ENCODE data around the gene TERT. TPM values are rescaled to one million over a fixed set of nuclear protein-coding genes. Genes with fewer than 3 reads are reported as not detected.
A peak's percentile ranks its signal among the peaks of the same experiment; 100 is the strongest.

The TERT gene
- total RNA-seq, 1 donor from 2014 or later = 2.4 TPM

- H3K4me1 ChIP-seq = no peaks in the 10 kb centered on the region
- no peak within 1 kb of the TSS for H3K4me2 ChIP-seq
- H3K79me2 ChIP-seq (ENCODE audit: low read depth) = no peaks in the 10 kb centered on the region
- no peak within 1 kb of the TSS for H2AFZ ChIP-seq (replicated peaks)
- Mint-ChIP-seq H3K9me3 (no peaks in the 10 kb centered on the region), H3K27me3 (ENCODE audit: insufficient read depth, low read depth) (peaks cover 17% of the 10 kb centered on the region), H3K36me3 (no peaks in the 10 kb centered on the region), H3K4me3 (no peak within 1 kb of the TSS), H3K4me1 (peaks cover 6% of the 10 kb centered on the region), H3K27ac (peak within 1 kb of the TSS; percentile 60)
- no peaks in the 10 kb centered on the region for H3K36me3 ChIP-seq
- no peak for DNase-seq (ENCODE audit: low spot score)
- H3K9ac ChIP-seq = no peak within 1 kb of the TSS
- H3K9me3 ChIP-seq (ENCODE audit: low read depth) = no peaks in the 10 kb centered on the region
- TF ChIP-seq EZH2phosphoT487 (IDR thresholded peaks at IDR 0.05) (no peak), CTCF (IDR thresholded peaks at IDR 0.05) (no peak), EZH2 (IDR thresholded peaks at IDR 0.05) (no peak)
- no peak within 1 kb of the TSS for H3K4me3 ChIP-seq
- H3K27ac ChIP-seq = no peak within 1 kb of the TSS
- peaks cover 6% of the 10 kb centered on the region for H3F3A ChIP-seq (ENCODE audit: low read depth)
- H4K20me1 ChIP-seq (ENCODE audit: low read depth) = no peaks in the 10 kb centered on the region
- no peaks in the 10 kb centered on the region for H3K27me3 ChIP-seq
These were observed 69.8 kb downstream of the TERT start, which contains the start of gene SLC6A18 for GRCh38 chr5:1225081-1225480. Gene SLC6A18, plus strand, starts transcription at chr5:1225381. Its CDS starts 97 bp downstream, at chr5:1225478.

DNA sequence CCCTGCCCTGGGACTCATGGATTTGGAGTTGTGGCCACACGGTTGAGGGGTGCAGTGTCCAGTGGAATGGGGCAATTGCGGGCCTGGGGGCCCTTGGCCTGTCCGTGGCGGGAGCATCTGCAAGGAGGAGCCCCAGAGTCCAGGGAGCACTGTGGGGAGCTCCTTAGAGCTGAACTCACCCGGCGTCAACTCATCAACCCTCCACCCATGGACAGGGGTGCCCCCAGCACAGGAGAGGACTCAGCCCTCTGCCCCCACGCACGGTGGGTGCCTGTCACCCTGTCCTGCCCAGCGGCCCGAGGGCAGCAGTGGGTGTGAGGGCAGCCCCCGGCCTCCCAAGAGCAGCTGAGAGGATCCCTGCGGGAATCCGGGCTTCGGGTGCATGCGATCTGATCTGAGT lies 70.2 kb downstream of the TERT start:
- Histone ChIP-seq H3K36me3 (no peaks in the 10 kb centered on the region), H3K9ac (no peak overlapping the region), H3K27ac (no peak overlapping the region), H4K20me1 (ENCODE audit: low read depth) (no peaks in the 10 kb centered on the region), H3K4me2 (no peak overlapping the region), H3K4me1 (no peaks in the 10 kb centered on the region), H3K79me2 (ENCODE audit: low read depth) (no peaks in the 10 kb centered on the region), H3K9me3 (ENCODE audit: low read depth) (no peaks in the 10 kb centered on the region), H3K27me3 (no peaks in the 10 kb centered on the region), H3K4me3 (no peak overlapping the region), H3F3A (ENCODE audit: low read depth) (peaks cover 6% of the 10 kb centered on the region), H2AFZ (replicated peaks) (no peak overlapping the region)
- peaks cover 17% of the 10 kb centered on the region for H3K27me3 Mint-ChIP-seq (ENCODE audit: insufficient read depth, low read depth)
- no peaks in the 10 kb centered on the region for H3K36me3 Mint-ChIP-seq
- H3K27ac Mint-ChIP-seq = no peak overlapping the region
- no peak for DNase-seq (ENCODE audit: low spot score)
- H3K4me1 Mint-ChIP-seq = peaks cover 6% of the 10 kb centered on the region
- no peaks in the 10 kb centered on the region for H3K9me3 Mint-ChIP-seq
- TF ChIP-seq EZH2phosphoT487 (IDR thresholded peaks at IDR 0.05) (no peak), EZH2 (IDR thresholded peaks at IDR 0.05) (no peak), CTCF (IDR thresholded peaks at IDR 0.05) (no peak)
- no peak overlapping the region for H3K4me3 Mint-ChIP-seq

GRCh38 chr5:1223278-1223670 lies 71.6 kb downstream of the TERT start:
- no peak overlapping the region for H3K4me3 Mint-ChIP-seq
- peaks cover 6% of the 10 kb centered on the region for H3K4me1 Mint-ChIP-seq
- H3F3A ChIP-seq (ENCODE audit: low read depth) = peaks cover 6% of the 10 kb centered on the region
- no peak overlapping the region for H3K4me3 ChIP-seq
- H4K20me1 ChIP-seq (ENCODE audit: low read depth) = no peaks in the 10 kb centered on the region
- H3K9me3 ChIP-seq (ENCODE audit: low read depth) = no peaks in the 10 kb centered on the region
- H3K36me3 Mint-ChIP-seq = no peaks in the 10 kb centered on the region
- peaks cover 15% of the 10 kb centered on the region for H3K27me3 Mint-ChIP-seq (ENCODE audit: insufficient read depth, low read depth)
- no peaks in the 10 kb centered on the region for H3K79me2 ChIP-seq (ENCODE audit: low read depth)
- TF ChIP-seq EZH2phosphoT487 (IDR thresholded peaks at IDR 0.05) (no peak), CTCF (IDR thresholded peaks at IDR 0.05) (no peak), EZH2 (IDR thresholded peaks at IDR 0.05) (no peak)
- DNase-seq (ENCODE audit: low spot score) = no peak
- H3K27me3 ChIP-seq = no peaks in the 10 kb centered on the region
- H3K27ac Mint-ChIP-seq = no peak overlapping the region
- H3K9ac ChIP-seq = no peak overlapping the region
- no peaks in the 10 kb centered on the region for H3K4me1 ChIP-seq
- no peaks in the 10 kb centered on the region for H3K9me3 Mint-ChIP-seq
- no peak overlapping the region for H3K4me2 ChIP-seq
- H2AFZ ChIP-seq (replicated peaks) = no peak overlapping the region
- H3K27ac ChIP-seq = no peak overlapping the region
- no peaks in the 10 kb centered on the region for H3K36me3 ChIP-seq
